Hepatocyte (in vitro differentiated cells): ENCODE measurements around the gene PPP6R2. TPM values are rescaled to one million over a fixed set of nuclear protein-coding genes. Genes with fewer than 3 reads are reported as not detected.
A peak's percentile ranks its signal among the peaks of the same experiment; 100 is the strongest.

Experiments used
- DNase-seq: peaks from one replicate; pipeline ENCODE4 v3.0.0-alpha.2; 2016; ENCODE audit warnings: low spot score
- H2AFZ ChIP-seq: fragments of 200-600 bp; sonication (generic); 2 replicates; pipeline ENCODE4 v1.6.0; 2016; ENCODE audit warnings: antibody characterized with exemption, mild to moderate bottlenecking
- H3K27ac ChIP-seq: fragments of 200-600 bp; sonication (generic); 2 replicates; pipeline ENCODE4 v1.5.1; 2016; ENCODE audit warnings: mild to moderate bottlenecking
- H3K27me3 ChIP-seq: fragments of 200-600 bp; sonication (generic); 2 replicates; pipeline ENCODE4 v1.6.1; 2016
- H3K36me3 ChIP-seq: fragments of 200-600 bp; sonication (generic); replicated peaks from 2 replicates; pipeline ENCODE4 v1.5.1; 2016; ENCODE audit warnings: low read depth; ENCODE audit not compliant: insufficient read depth
- H3K4me1 ChIP-seq: fragments of 200-600 bp; sonication (generic); 2 replicates; pipeline ENCODE4 v1.5.1; 2016; ENCODE audit warnings: mild to moderate bottlenecking, moderate library complexity; ENCODE audit not compliant: insufficient read depth
- H3K4me2 ChIP-seq: fragments of 200-600 bp; sonication (generic); 2 replicates; pipeline ENCODE4 v1.6.0; 2016
- H3K4me3 ChIP-seq: fragments of 200-600 bp; sonication (generic); 2 replicates; pipeline ENCODE4 v1.5.1; 2016; ENCODE audit warnings: mild to moderate bottlenecking
- H3K79me2 ChIP-seq: fragments of 200-600 bp; sonication (generic); 2 replicates; pipeline ENCODE4 v1.6.0; 2017; ENCODE audit warnings: mild to moderate bottlenecking
- H3K9me2 ChIP-seq: fragments of 200-600 bp; sonication (generic); replicated peaks from 2 replicates; pipeline ENCODE4 v1.6.0; 2017; ENCODE audit warnings: mild to moderate bottlenecking; ENCODE audit not compliant: insufficient read depth
- H3K9me3 ChIP-seq: fragments of 200-600 bp; sonication (generic); 2 replicates; pipeline ENCODE4 v1.5.1; 2016; ENCODE audit warnings: low read depth, mild to moderate bottlenecking
- H4K20me1 ChIP-seq: fragments of 200-600 bp; sonication (generic); 2 replicates; pipeline ENCODE4 v1.6.0; 2016; ENCODE audit warnings: mild to moderate bottlenecking; ENCODE audit not compliant: insufficient read depth, poor library complexity, severe bottlenecking
- EZH2 ChIP-seq: fragments of 200-600 bp; sonication (generic); IDR thresholded peaks from 2 replicates; pipeline ENCODE4 v1.6.1; 2016; ENCODE audit warnings: antibody characterized with exemption, mild to moderate bottlenecking, borderline replicate concordance
- EZH2phosphoT487 ChIP-seq: fragments of 200-600 bp; sonication (generic); IDR thresholded peaks from one replicate; pipeline ENCODE4 v1.6.1; 2018; ENCODE audit warnings: antibody characterized with exemption, mild to moderate bottlenecking, low read depth, moderate library complexity; ENCODE audit not compliant: unreplicated experiment, severe bottlenecking
- WGBS: methylation state at CpG from one replicate; pipeline ENCODE4 v1.1.6; 2016; ENCODE audit warnings: low lambda C conversion rate; ENCODE audit errors: missing lambda C conversion rate; 5-methylcytosine and 5-hydroxymethylcytosine counted together
- polyA plus RNA-seq: library from polyadenylated mRNA; unstranded; fragments of >200 nt; fragmentation: Nextera tagmentation; extraction: Ambion mirVana; gene quantifications from 2 replicates; pipeline ENCODE4 v1.2.1, GENCODE V29; 2016
- total RNA-seq: library from RNA; depleted of rRNA; stranded (reverse); fragments of >200 nt; gene quantifications from 2 replicates; pipeline ENCODE4 v1.2.3, GENCODE V29; 2014
- TF ChIP-seq, protein P1 (sequence below): fragments of 200-600 bp; sonication (generic); IDR thresholded peaks from 2 replicates; pipeline ENCODE4 v1.5.1; 2016; ENCODE audit warnings: antibody characterized with exemption, mild to moderate bottlenecking; ENCODE audit not compliant: poor library complexity

The PPP6R2 gene
- total and polyA plus RNA-seq, 2 experiments from 2014 or later = 47.0 to 57.9 TPM

DNA sequence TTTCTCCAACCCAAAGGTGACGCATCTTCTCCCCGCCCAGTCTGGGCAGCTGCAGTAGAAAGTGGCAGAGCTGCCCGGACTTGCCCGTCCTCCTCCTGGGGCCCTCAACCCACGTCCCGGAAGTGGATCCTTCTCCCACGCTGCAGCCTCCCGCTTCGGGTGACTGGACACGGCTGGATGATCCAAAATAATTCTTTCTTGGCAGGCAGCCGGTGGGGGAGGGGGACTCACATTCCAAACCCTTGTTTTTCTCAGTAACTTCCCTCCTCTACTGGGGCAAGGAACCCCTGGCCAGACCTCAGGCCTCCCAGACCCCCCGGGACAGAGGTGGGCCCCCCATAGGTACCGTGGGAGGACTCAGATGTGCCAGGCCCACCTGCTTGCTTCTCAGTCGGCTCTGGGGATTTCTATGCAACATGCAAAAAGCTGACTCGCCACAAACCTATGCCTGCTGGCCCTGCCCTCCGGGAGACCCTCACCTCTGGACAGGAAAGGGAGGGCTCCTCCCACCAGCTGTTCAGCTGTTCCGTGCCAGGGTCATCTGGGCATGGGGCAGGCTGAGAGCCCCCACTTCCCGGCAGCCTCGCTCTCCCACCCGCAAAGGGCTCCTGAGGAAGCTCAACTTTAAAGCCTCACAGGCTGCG lies 37.1 kb upstream of the PPP6R2 start:
- no peak overlapping the region for H2AFZ ChIP-seq
- peaks cover 59% of the 10 kb centered on the region for H3K79me2 ChIP-seq
- H3K27me3 ChIP-seq = no peaks in the 10 kb centered on the region
- H4K20me1 ChIP-seq = peaks cover 31% of the 10 kb centered on the region
- peak; percentile 87 for DNase-seq
- no peaks in the 10 kb centered on the region for H3K9me2 ChIP-seq
- TF ChIP-seq EZH2phosphoT487 (no peak), EZH2 (no peak)
- TF ChIP-seq, protein P1, sequence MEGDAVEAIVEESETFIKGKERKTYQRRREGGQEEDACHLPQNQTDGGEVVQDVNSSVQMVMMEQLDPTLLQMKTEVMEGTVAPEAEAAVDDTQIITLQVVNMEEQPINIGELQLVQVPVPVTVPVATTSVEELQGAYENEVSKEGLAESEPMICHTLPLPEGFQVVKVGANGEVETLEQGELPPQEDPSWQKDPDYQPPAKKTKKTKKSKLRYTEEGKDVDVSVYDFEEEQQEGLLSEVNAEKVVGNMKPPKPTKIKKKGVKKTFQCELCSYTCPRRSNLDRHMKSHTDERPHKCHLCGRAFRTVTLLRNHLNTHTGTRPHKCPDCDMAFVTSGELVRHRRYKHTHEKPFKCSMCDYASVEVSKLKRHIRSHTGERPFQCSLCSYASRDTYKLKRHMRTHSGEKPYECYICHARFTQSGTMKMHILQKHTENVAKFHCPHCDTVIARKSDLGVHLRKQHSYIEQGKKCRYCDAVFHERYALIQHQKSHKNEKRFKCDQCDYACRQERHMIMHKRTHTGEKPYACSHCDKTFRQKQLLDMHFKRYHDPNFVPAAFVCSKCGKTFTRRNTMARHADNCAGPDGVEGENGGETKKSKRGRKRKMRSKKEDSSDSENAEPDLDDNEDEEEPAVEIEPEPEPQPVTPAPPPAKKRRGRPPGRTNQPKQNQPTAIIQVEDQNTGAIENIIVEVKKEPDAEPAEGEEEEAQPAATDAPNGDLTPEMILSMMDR = no peak
- WGBS = 8% methylated on average over 21 of the region's 21 CpGs
- H3K9me3 ChIP-seq = no peaks in the 10 kb centered on the region
- H3K4me3 ChIP-seq = peak overlapping the region; percentile 97
- peaks cover 61% of the 10 kb centered on the region for H3K4me1 ChIP-seq
- H3K36me3 ChIP-seq = no peaks in the 10 kb centered on the region
- peak overlapping the region; percentile 98 for H3K4me2 ChIP-seq
- H3K27ac ChIP-seq = peak overlapping the region; percentile 98

- Histone ChIP-seq H3K9me3 (no peaks in the 10 kb centered on the region), H3K79me2 (peaks cover 49% of the 10 kb centered on the region), H3K4me2 (peak within 1 kb of the TSS; percentile 98), H4K20me1 (peaks cover 21% of the 10 kb centered on the region), H3K4me1 (peaks cover 51% of the 10 kb centered on the region), H3K4me3 (peak within 1 kb of the TSS; percentile 97), H3K9me2 (no peaks in the 10 kb centered on the region), H3K27ac (peak within 1 kb of the TSS; percentile 98), H3K36me3 (no peaks in the 10 kb centered on the region), H3K27me3 (no peaks in the 10 kb centered on the region), H2AFZ (no peak within 1 kb of the TSS)
- DNase-seq = peak; percentile 92
- TF ChIP-seq EZH2phosphoT487 (no peak), EZH2 (no peak)
- TF ChIP-seq, protein P1 = no peak
- WGBS = 1% methylated on average over 57 of the region's 105 CpGs
Measured at GRCh38 chr22:50306753-50307749, 36.1 kb upstream of the PPP6R2 start, which contains the start of gene PLXNB2. TSS of gene PLXNB2 (minus strand) at chr22:50307646. CDS start at chr22:50290584, 17,062 bp downstream.

- H3K4me1 ChIP-seq = peaks cover 41% of the 10 kb centered on the region
- no peak for TF ChIP-seq EZH2
- no peak for TF ChIP-seq EZH2phosphoT487
- TF ChIP-seq, protein P1 = no peak
- H3K4me2 ChIP-seq = peak overlapping the region; percentile 11
- peaks cover 39% of the 10 kb centered on the region for H3K79me2 ChIP-seq
- no peaks in the 10 kb centered on the region for H3K36me3 ChIP-seq
- no peak overlapping the region for H3K4me3 ChIP-seq
- H3K9me3 ChIP-seq = no peaks in the 10 kb centered on the region
- H3K27me3 ChIP-seq = no peaks in the 10 kb centered on the region
- DNase-seq = no peak
- no peaks in the 10 kb centered on the region for H3K9me2 ChIP-seq
- no peak overlapping the region for H2AFZ ChIP-seq
- peaks cover 11% of the 10 kb centered on the region for H4K20me1 ChIP-seq
- peak overlapping the region; percentile 85 for H3K27ac ChIP-seq
- 86% methylated on average over 12 of the region's 19 CpGs for WGBS
Measured at GRCh38 chr22:50307890-50308596, 35.1 kb upstream of the PPP6R2 start.
